ENCODE measurements around the gene STIP1.
A peak's percentile ranks its signal among the peaks of the same experiment; 100 is the strongest.

The STIP1 gene

GRCh38 chr11:64235437-64236161 is 49.6 kb downstream of the STIP1 start:
- peaks cover 15% of the 10 kb centered on the region; the same call in 1 of the 2 replicates for H3K36me3 ChIP-seq (ENCODE audit: insufficient read depth, low read length)
- H2AFZ ChIP-seq (ENCODE audit: low read length): no peak overlapping the region
- H3K27ac ChIP-seq (ENCODE audit: low read depth, low read length, poor library complexity, severe bottlenecking): peak overlapping the region; percentile 69
- H3K4me1 ChIP-seq (ENCODE audit: insufficient read depth, low read length, severe bottlenecking): peaks cover 75% of the 10 kb centered on the region
- H3F3A ChIP-seq (ENCODE audit: insufficient read depth, low read length): peaks cover 18% of the 10 kb centered on the region; the same call in 1 of the 2 replicates
- peak overlapping the region; percentile 97 for H3K4me2 ChIP-seq (ENCODE audit: low read length)
- H4K20me1 ChIP-seq (ENCODE audit: insufficient read depth, low read length): no peaks in the 10 kb centered on the region
- no peaks in the 10 kb centered on the region for H3K27me3 ChIP-seq (ENCODE audit: insufficient read depth, low read length)
- no peaks in the 10 kb centered on the region for H3K9me3 ChIP-seq (ENCODE audit: low read length)
- TF ChIP-seq CTCF (IDR thresholded peaks at IDR 0.05; ENCODE audit: low read length): no peak
- TF ChIP-seq EZH2 (IDR thresholded peaks at IDR 0.05; ENCODE audit: borderline replicate concordance, low read length): no peak
- peak overlapping the region; percentile 79 for H3K9ac ChIP-seq (ENCODE audit: low read length)
- peak overlapping the region; percentile 77 for H3K4me3 ChIP-seq (ENCODE audit: low read depth, low read length, poor library complexity, severe bottlenecking)
- no peaks in the 10 kb centered on the region for H3K79me2 ChIP-seq (ENCODE audit: insufficient read depth, low read length)
- H3K9me2 ChIP-seq (ENCODE audit: low read depth, low read length): no peaks in the 10 kb centered on the region

- peak overlapping the region; percentile 98 for H3K27ac ChIP-seq (ENCODE audit: low read depth, low read length, poor library complexity, severe bottlenecking)
- H3K4me3 ChIP-seq (ENCODE audit: low read depth, low read length, poor library complexity, severe bottlenecking): peak overlapping the region; percentile 36
- TF ChIP-seq CTCF (IDR thresholded peaks at IDR 0.05; ENCODE audit: low read length): no peak
- TF ChIP-seq EZH2 (IDR thresholded peaks at IDR 0.05; ENCODE audit: borderline replicate concordance, low read length): no peak
- no peaks in the 10 kb centered on the region for H3K27me3 ChIP-seq (ENCODE audit: insufficient read depth, low read length)
- no peaks in the 10 kb centered on the region for H3K9me3 ChIP-seq (ENCODE audit: low read length)
- H3K9me2 ChIP-seq (ENCODE audit: low read depth, low read length): no peaks in the 10 kb centered on the region
- no peaks in the 10 kb centered on the region for H4K20me1 ChIP-seq (ENCODE audit: insufficient read depth, low read length)
- no peak overlapping the region for H2AFZ ChIP-seq (ENCODE audit: low read length)
- peaks cover 66% of the 10 kb centered on the region for H3K4me1 ChIP-seq (ENCODE audit: insufficient read depth, low read length, severe bottlenecking)
- H3K4me2 ChIP-seq (ENCODE audit: low read length): peak overlapping the region; percentile 91
- no peaks in the 10 kb centered on the region for H3K79me2 ChIP-seq (ENCODE audit: insufficient read depth, low read length)
- H3F3A ChIP-seq (ENCODE audit: insufficient read depth, low read length): peaks cover 18% of the 10 kb centered on the region; the same call in 1 of the 2 replicates
- peak overlapping the region; percentile 93 for H3K9ac ChIP-seq (ENCODE audit: low read length)
- peaks cover 15% of the 10 kb centered on the region; the same call in 1 of the 2 replicates for H3K36me3 ChIP-seq (ENCODE audit: insufficient read depth, low read length)
These were observed 51.5 kb downstream of the STIP1 start for GRCh38 chr11:64237484-64237951.

GRCh38 chr11:64238076-64238475 is 52.1 kb downstream of the STIP1 start:
- H3K4me3 ChIP-seq (ENCODE audit: low read depth, low read length, poor library complexity, severe bottlenecking): peak overlapping the region; percentile 36
- H3K4me1 ChIP-seq (ENCODE audit: insufficient read depth, low read length, severe bottlenecking): peaks cover 71% of the 10 kb centered on the region
- H3K9ac ChIP-seq (ENCODE audit: low read length): peak overlapping the region; percentile 93
- no peaks in the 10 kb centered on the region for H3K27me3 ChIP-seq (ENCODE audit: insufficient read depth, low read length)
- H3K36me3 ChIP-seq (ENCODE audit: insufficient read depth, low read length): peaks cover 18% of the 10 kb centered on the region; the same call in 1 of the 2 replicates
- no peaks in the 10 kb centered on the region for H3K9me3 ChIP-seq (ENCODE audit: low read length)
- peaks cover 18% of the 10 kb centered on the region; the same call in 1 of the 2 replicates for H3F3A ChIP-seq (ENCODE audit: insufficient read depth, low read length)
- H4K20me1 ChIP-seq (ENCODE audit: insufficient read depth, low read length): no peaks in the 10 kb centered on the region
- no peak for TF ChIP-seq CTCF (IDR thresholded peaks at IDR 0.05; ENCODE audit: low read length)
- no peak for TF ChIP-seq EZH2 (IDR thresholded peaks at IDR 0.05; ENCODE audit: borderline replicate concordance, low read length)
- peak overlapping the region; percentile 98 for H3K27ac ChIP-seq (ENCODE audit: low read depth, low read length, poor library complexity, severe bottlenecking)
- no peak overlapping the region for H2AFZ ChIP-seq (ENCODE audit: low read length)
- H3K4me2 ChIP-seq (ENCODE audit: low read length): peak overlapping the region; percentile 91
- H3K9me2 ChIP-seq (ENCODE audit: low read depth, low read length): no peaks in the 10 kb centered on the region
- H3K79me2 ChIP-seq (ENCODE audit: insufficient read depth, low read length): no peaks in the 10 kb centered on the region

Measured in OCI-LY1 (cell line).